NK-92 treated with Interleukin-12 subunit alpha and Interleukin-12 subunit beta, amount 100 ng/mL, for 24 hours (cell line): Measurements from ENCODE around the gene RACK1.
"Not testable (repeated sequence)": the region's sequence is repeated elsewhere in the genome, so short reads cannot be mapped to it uniquely, and the experiment has no call there.

Experiments used
- DNase-seq: peaks from one replicate; lab custom pipeline; 2025; lab: John Stamatoyannopoulos, UW

The RACK1 gene

GRCh38 chr5:181243564-181244343 lies at the start of gene RACK1:
Gene RACK1 (minus strand): TSS chr5:181243906. CDS start chr5:181243800, 106 bp downstream.
- DNase-seq: no peak

- DNase-seq: not testable (repeated sequence)
Observed at GRCh38 chr5:181287331-181287730, 43.6 kb upstream of the RACK1 start.

DNA sequence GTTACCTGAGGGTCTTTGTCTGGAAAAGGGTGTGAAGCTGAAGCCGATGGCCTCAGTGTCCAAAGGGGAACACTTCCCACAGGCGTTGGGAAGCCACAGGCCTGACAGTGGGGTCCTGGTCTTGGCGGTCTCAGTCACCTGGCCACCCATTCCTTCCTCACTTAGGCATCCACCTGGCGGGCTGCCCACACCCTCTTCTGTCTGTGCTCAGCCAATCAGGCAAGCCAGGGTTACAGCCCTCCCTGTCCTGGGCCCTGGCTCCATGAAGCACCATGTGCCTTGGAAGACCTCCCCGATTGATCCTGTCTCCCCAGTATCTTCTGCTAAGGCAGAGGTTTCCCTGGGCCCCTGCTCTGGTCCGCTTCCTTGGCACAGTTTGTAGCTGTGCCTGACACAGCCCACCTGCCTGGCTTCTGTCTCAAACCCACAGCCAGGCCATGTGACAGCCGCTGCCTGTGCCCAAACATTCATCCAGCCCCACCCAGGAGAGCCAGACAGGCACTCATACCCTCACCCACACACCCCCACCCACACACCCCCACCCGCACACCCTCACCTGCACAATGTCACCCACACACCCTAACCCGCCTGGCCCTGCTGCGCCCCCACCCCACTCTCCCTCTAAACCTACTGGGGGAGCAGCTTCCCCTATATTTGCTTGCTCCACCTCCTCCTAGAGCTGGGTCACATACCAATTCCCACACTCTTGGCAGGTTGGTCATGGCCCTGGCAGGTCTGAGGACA lies 42.4 kb upstream of the RACK1 start:
- DNase-seq: not testable (repeated sequence)

GRCh38 chr5:181283841-181284755 lies 40.4 kb upstream of the RACK1 start:
- DNase-seq: not testable (repeated sequence)

GRCh38 chr5:181283347-181283746 lies 39.6 kb upstream of the RACK1 start:
- no peak for DNase-seq

DNA sequence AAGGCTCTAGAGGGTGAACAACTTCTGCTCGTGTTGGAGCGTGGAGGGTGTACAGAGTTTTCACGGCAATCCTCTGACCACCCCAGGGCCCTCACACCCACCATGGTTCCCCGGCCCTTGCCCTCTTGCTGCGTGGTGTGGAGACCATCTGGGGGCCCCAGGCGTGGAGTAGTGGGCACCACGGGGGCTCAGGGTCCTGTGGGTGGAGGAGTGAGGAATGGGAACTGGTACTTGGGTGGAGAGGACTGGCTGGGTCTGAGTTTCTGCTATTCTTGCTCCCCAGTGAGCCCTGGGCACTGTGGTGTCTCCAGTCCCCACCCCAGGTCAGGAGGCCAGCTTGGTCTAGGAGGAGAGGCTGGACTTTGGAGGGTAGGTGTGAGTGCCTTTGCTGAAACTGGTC lies 39.2 kb upstream of the RACK1 start:
- DNase-seq: no peak

DNA sequence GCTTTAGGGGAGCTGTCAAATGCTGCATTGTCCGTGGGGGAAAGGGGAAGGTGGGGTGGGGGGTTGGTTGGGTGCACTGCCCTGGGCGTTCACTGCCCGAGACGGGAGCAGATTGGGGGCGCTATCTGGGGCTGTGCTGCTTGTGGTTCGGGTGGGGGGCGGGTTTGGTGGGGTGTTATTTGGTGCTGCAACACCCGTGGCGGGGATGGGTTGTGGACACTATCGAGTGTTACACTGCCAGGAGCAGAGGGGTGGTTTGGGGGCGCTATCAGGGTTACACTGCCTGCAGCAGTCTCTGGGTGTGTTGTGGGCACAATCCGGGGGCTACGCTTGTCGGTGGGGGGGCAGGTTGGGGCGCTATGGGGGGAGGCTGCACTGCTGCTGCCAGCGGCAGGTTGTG lies 38.7 kb upstream of the RACK1 start:
- DNase-seq: not testable (repeated sequence)

DNA sequence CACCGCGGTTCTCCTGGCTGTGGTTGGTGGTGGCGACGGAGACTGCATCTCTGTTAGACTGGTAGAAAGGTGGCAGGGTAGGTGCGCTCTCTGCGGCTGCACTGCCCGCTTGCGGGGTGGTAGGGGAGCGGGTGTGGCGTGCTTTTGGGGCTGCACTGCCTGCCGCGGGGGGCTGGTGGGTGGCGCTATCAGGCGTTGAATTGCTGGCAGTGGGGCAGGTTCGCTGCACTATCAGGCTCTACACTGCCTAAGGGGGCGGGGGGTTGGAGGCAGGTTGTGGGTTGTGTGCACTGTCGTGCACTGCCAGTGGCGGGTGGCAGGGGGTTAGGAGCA lies 38.2 kb upstream of the RACK1 start:
- DNase-seq: no peak

GRCh38 chr5:181281077-181281983 lies 37.6 kb upstream of the RACK1 start:
- DNase-seq: no peak

- DNase-seq: no peak
Observed at GRCh38 chr5:181280251-181280762, 36.6 kb upstream of the RACK1 start.

GRCh38 chr5:181273433-181273744 lies 29.7 kb upstream of the RACK1 start:
- DNase-seq: not testable (repeated sequence)

GRCh38 chr5:181271081-181271480 lies 27.4 kb upstream of the RACK1 start:
- DNase-seq: no peak

DNA sequence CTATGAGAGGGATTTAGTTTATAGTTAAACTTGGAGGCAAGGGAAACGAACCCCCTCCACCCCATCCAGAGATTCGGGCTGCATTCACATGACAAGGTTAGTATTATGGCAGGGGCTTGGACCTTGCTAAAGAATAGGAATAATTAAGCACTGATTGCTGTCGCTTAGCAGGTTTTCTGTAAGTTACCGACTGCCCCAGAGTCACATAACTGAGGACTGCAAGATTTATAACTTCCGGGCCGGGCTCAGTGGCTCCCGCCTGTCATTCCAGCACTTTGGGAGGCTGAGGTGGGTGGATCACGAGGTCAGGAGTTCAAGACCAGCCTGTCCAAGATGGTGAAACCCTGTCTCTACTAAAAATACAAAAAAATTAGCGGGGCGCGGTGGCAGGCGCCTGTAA lies 24.2 kb upstream of the RACK1 start:
- DNase-seq: not testable (repeated sequence)

GRCh38 chr5:181267291-181267904 lies 23.7 kb upstream of the RACK1 start:
- not testable (repeated sequence) for DNase-seq

- no peak for DNase-seq
Observed at GRCh38 chr5:181265092-181265671, 21.5 kb upstream of the RACK1 start.

DNA sequence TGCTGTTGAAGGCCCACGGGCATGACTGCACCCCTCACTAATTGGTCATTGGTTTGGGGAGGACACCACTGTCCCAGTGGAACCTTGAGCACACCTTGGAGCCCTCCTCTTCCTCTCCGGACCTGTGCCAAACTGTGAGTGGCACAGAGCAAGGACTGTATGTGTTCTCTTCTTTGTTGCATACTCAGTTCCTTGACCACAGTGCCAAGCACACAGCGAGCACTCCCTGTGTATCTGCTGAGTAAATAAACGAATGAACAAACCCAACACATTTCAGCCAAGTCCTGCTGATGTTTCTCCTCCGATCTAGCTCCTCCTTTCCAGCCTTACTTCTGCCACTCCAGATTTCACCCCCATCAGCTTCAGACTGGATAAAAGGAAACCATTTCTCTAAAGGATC lies 19.9 kb upstream of the RACK1 start:
- no peak for DNase-seq

DNA sequence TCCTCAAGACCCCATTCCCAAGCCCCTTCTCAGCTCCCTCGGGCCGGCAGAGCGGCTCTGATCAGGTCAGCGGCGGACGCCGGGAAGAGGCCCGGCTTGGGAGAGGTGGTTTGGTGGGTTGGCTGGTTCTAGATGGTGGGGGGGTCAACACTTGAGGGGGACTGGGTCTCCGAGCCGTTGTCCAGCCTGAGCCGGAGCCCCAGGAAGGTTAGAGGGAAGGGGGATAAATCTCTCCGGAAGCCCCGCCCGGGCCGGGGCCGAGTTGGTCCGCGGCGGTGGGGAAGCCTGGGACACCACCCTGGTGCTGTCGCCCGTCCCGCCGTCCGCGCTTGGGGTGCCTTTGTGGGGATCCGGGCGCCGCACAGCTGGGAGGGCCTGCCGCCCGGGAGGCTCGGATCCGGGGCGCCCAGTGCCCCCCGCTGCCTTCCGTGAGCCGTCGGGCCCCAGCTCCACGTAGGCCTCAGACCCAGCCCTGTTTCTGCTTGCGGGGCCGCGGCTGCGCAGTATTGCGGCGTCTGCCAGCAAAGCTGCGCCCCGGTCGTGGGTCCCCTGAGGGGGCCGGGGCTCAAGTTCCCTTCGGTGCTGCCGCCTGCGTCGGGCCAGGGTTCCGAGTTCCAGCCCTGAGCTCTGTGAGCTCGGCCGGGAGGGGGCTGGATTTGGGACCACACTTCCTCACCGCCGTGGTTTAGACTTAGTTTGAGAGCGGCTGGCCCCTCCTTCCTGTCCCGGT lies 17.8 kb upstream of the RACK1 start:
- no peak for DNase-seq

- no peak for DNase-seq
Observed at GRCh38 chr5:181260720-181261319, 17.1 kb upstream of the RACK1 start, which contains the start of gene TRIM52. Gene TRIM52 (minus strand): TSS chr5:181261143. CDS start chr5:181260813, 330 bp downstream.
